Heart left ventricle (tissue), 13 donors: ENCODE measurements around the gene SCN11A.

Source experiments
- CTCF ChIP-seq, 12 donors: fragments of 200-600 bp; sonication (generic) in 4 of 12; IDR thresholded peaks; one replicate each; pipeline versions ENCODE4 v1.5.0 to v1.8.0; 2018 to 2022; ENCODE audit warnings: antibody characterized with exemption in 12 of 12, mild to moderate bottlenecking in 5 of 12
- POLR2A ChIP-seq, 2 donors: fragments of 450-650 bp; IDR thresholded peaks; one replicate each; pipeline ENCODE4 v1.6.1; 2017; ENCODE audit warnings: antibody characterized with exemption in 2 of 2, mild to moderate bottlenecking in 2 of 2, moderate library complexity in 2 of 2
- donor health status: ischemic (EF 13 %, LVEDD 7.1; RV severe dilation, severe dysfunction).
- donor health status: DM: no; HTN: yes; CAD: no.
- donor health status: DM: no; HTN: no; CAD: no.
- donor health status: ischemic (EF 25% LVEDD 6.9; RV normal size, moderate dysfunction).
- donor health status: ischemic (EF 25% LVEDD 5.7; RV mildly dilated, moderate dysfunction).
- donor health status: ischemic (EF 35%, LVEDD 5.7; RV mildly dilated, moderate dysfunction).
- donor health status: nonischemic (EF 11% LVEDD 7.7; RV severe dilation, severe dysfunction).
- donor health status: DM: yes; HTN: yes; CAD: no.
- donor health status: PGD.
- donor health status: ischemic (EF 29% LVEDD 5.4; RV normal size, mild dysfunction).
- donor health status: nonischemic (EF 23%, LVEDD 6.1; RV moderate dilation, normal function).

DNA sequence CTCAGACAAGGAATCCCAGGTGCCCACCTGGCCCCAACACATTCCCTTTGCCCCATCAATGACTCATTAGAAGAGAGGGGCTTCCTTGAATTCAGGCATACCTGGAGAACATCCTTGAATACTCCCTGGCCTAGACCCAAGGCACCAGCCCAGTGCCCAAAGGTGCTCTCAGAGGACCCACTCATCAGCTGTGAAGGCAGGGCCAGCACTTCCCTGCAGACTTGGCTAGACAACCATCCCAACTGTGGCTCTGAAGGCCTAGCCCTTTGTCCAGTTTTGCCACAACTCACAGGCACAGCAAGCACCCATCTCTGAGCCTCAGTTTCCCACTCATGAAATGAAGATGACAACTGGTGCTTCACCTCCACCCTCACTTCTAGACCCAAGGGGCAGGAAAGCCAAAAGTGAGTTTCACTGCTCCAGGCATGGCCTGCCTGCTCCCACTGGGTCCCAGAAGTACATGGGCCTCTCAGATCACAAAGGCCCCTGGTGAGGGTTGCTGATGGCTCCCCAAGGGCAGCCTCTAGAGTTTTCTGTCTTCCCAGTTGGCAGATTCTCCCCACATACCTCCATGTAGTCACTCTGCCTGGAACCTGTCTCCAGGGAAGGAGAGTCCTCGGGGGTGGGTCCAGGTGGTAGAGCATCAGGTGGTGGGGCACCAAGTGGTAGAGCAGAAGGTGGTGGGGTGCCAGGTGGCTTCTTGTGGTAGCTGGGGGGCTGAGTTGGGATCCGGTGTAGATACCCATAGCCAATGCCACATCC is 48.2 kb upstream of the SCN11A start:
- no peak for TF ChIP-seq CTCF (IDR thresholded peaks at IDR 0.05)
- TF ChIP-seq POLR2A (IDR thresholded peaks at IDR 0.05) = no peak
